Measurements from ENCODE around the gene SPG11. TPM values are rescaled to one million over a fixed set of nuclear protein-coding genes. Genes with fewer than 3 reads are reported as not detected.
"Not testable (repeated sequence)": the region's sequence is repeated elsewhere in the genome, so short reads cannot be mapped to it uniquely, and the experiment has no call there.

The SPG11 gene
- total RNA-seq, 4 donors from 2014 or later: 123 to 182 (median 168) TPM

GRCh38 chr15:44647036-44647435 lies 16.4 kb downstream of the SPG11 start:
- H3K36me3 ChIP-seq: peaks cover 32 to 42% of the 10 kb centered on the region in 2 donors
- DNase-seq: no peak
- H3K4me1 ChIP-seq: peaks cover 0 to 3% of the 10 kb centered on the region in 2 donors
- H3K27me3 ChIP-seq: no peaks in the 10 kb centered on the region
- H3K9me3 ChIP-seq: no peaks in the 10 kb centered on the region
- no peak overlapping the region for H3K4me3 ChIP-seq (replicated peaks in 1 of 3)
- 92 to 100% methylated on average over 1 of the region's 1 CpG for whole genome bisulfite sequencing, 2 donors
- TF ChIP-seq, protein P1, sequence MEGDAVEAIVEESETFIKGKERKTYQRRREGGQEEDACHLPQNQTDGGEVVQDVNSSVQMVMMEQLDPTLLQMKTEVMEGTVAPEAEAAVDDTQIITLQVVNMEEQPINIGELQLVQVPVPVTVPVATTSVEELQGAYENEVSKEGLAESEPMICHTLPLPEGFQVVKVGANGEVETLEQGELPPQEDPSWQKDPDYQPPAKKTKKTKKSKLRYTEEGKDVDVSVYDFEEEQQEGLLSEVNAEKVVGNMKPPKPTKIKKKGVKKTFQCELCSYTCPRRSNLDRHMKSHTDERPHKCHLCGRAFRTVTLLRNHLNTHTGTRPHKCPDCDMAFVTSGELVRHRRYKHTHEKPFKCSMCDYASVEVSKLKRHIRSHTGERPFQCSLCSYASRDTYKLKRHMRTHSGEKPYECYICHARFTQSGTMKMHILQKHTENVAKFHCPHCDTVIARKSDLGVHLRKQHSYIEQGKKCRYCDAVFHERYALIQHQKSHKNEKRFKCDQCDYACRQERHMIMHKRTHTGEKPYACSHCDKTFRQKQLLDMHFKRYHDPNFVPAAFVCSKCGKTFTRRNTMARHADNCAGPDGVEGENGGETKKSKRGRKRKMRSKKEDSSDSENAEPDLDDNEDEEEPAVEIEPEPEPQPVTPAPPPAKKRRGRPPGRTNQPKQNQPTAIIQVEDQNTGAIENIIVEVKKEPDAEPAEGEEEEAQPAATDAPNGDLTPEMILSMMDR (IDR thresholded peaks at IDR 0.05): no peak
- no peak for TF ChIP-seq POLR2A (IDR thresholded peaks at IDR 0.05)
- no peak overlapping the region for H3K27ac ChIP-seq
- intact Hi-C loops (cut with DNase I): no loop called here

DNA sequence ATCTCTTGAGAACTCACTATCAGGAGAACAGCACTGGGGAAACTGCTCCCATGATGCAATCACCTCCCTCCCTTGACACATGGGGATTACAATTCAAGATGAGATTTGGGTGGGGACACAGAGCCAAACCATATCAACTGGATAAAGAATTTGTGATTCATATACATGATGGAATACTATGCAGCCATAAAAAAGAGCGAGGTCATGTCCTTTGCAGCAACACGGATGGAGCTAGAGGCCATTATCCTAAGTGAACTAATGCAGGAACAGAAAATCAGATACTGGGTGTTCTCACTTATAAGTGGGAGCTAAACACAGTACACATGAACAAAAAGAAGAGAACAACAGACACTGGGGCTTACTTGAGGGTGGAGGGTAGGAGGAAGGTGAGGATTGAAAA lies 17.0 kb downstream of the SPG11 start:
- peaks cover 0 to 2% of the 10 kb centered on the region in 2 donors for H3K4me1 ChIP-seq
- peaks cover 29 to 38% of the 10 kb centered on the region in 2 donors for H3K36me3 ChIP-seq
- no peak overlapping the region for H3K4me3 ChIP-seq (replicated peaks in 1 of 3)
- DNase-seq: no peak
- no peak overlapping the region for H3K27ac ChIP-seq
- H3K9me3 ChIP-seq: no peaks in the 10 kb centered on the region
- TF ChIP-seq, protein P1 (IDR thresholded peaks at IDR 0.05): no peak
- TF ChIP-seq POLR2A (IDR thresholded peaks at IDR 0.05): no peak
- WGBS, 2 donors: 98% methylated on average over 2 of the region's 2 CpGs
- intact Hi-C loops (cut with DNase I): no loop called here
- no peaks in the 10 kb centered on the region for H3K27me3 ChIP-seq

DNA sequence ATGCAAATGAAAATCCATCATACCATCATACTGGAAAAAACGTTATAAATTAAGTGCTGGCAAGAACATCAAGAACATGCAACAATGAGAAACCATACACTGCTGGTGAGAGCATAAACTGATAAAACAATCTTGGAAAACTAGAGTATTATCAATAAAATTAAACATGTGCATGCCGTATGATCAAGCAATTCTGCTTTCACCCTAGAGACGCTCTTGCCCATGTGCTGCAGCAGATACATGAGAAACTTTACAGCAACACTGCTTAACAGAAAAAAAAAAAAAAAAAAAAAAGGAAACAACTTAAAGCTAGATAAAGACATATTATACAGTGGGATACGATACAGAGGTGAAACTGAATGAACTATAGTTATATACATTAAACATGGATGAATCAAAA lies 21.8 kb downstream of the SPG11 start:
- no peaks in the 10 kb centered on the region for H3K9me3 ChIP-seq
- DNase-seq: no peak
- 87 to 93% methylated on average over 4 of the region's 4 CpGs for WGBS, 2 donors
- H3K4me3 ChIP-seq (replicated peaks in 1 of 3): no peak overlapping the region
- H3K27me3 ChIP-seq: no peaks in the 10 kb centered on the region
- intact Hi-C loops (cut with DNase I): no loop called here
- TF ChIP-seq POLR2A (IDR thresholded peaks at IDR 0.05): no peak
- TF ChIP-seq, protein P1 (IDR thresholded peaks at IDR 0.05): no peak
- H3K27ac ChIP-seq: no peak overlapping the region
- no peaks in the 10 kb centered on the region for H3K4me1 ChIP-seq
- peaks cover 9 to 10% of the 10 kb centered on the region in 2 donors for H3K36me3 ChIP-seq

GRCh38 chr15:44636976-44637375 lies 26.5 kb downstream of the SPG11 start:
- Histone ChIP-seq H3K4me3 (replicated peaks in 1 of 3) (no peak overlapping the region), H3K36me3 (peaks cover 9 to 11% of the 10 kb centered on the region in 2 donors), H3K4me1 (no peaks in the 10 kb centered on the region), H3K27me3 (no peaks in the 10 kb centered on the region), H3K9me3 (no peaks in the 10 kb centered on the region), H3K27ac (no peak overlapping the region)
- 96% methylated on average over 1 of the region's 1 CpG for WGBS, 2 donors
- no peak for DNase-seq
- intact Hi-C loops (cut with DNase I): no loop called here
- TF ChIP-seq, protein P1 (IDR thresholded peaks at IDR 0.05): no peak
- TF ChIP-seq POLR2A (IDR thresholded peaks at IDR 0.05): no peak

GRCh38 chr15:44633603-44634002 lies 29.9 kb downstream of the SPG11 start:
- peaks cover 24 to 28% of the 10 kb centered on the region in 2 donors for H3K36me3 ChIP-seq

DNA sequence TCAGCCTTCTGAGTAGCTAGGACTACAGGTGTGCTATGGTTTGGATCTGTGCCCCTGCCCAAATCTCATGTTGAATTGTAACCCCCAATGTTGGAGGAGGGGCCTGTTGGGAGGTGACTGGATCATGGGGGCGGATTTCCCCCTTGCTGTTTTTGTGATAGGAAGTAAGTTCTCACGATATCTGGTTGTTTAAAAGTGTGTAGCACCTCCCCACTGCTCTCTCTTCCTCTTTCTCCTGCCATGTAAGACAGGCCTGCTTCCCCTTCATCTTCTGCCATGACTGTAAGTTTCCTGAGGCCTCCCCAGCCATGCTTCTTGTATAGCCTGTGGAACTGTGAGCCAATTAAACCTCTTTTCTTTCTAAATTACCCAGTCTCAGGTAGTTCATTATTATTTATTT lies 38.2 kb downstream of the SPG11 start:
- H3K4me1 ChIP-seq; intact Hi-C loops (cut with DNase I); H3K27me3 ChIP-seq; H3K4me3 ChIP-seq (replicated peaks in 1 of 3); H3K9me3 ChIP-seq; DNase-seq; H3K27ac ChIP-seq: not testable (repeated sequence)
- H3K36me3 ChIP-seq: peaks cover 19 to 60% of the 10 kb centered on the region in 2 donors
- whole genome bisulfite sequencing, 2 donors: 89 to 100% methylated on average over 2 of the region's 2 CpGs

More at GRCh38 chr15:44633603-44634002, 29.9 kb downstream of the SPG11 start:
- Histone ChIP-seq H3K27ac (no peak overlapping the region), H3K9me3 (no peaks in the 10 kb centered on the region), H3K4me3 (replicated peaks in 1 of 3) (no peak overlapping the region), H3K27me3 (no peaks in the 10 kb centered on the region), H3K4me1 (no peaks in the 10 kb centered on the region)
- no peak for DNase-seq
- no peak for TF ChIP-seq POLR2A (IDR thresholded peaks at IDR 0.05)
- TF ChIP-seq, protein P1 (IDR thresholded peaks at IDR 0.05): no peak
- 99% methylated on average over 5 of the region's 5 CpGs for WGBS, 2 donors
- intact Hi-C loops (cut with DNase I): no loop called here

All from thyroid gland (tissue), 4 donors.